ENCODE results near the gene GCLC. TPM values are rescaled to one million over a fixed set of nuclear protein-coding genes. Genes with fewer than 3 reads are reported as not detected.

The GCLC gene
- total and polyA plus RNA-seq, 2 experiments from 2014 or later, result 16.9 to 40.3 TPM

GRCh38 chr6:53529324-53530036 is 15.4 kb downstream of the GCLC start (continued):
- no peak for TF ChIP-seq REST (IDR thresholded peaks at IDR 0.05; ENCODE audit: unreplicated experiment)
- no peak for TF ChIP-seq EZH2 (IDR thresholded peaks at IDR 0.05; ENCODE audit: low read depth, unreplicated experiment)
- TF ChIP-seq ETS1 (IDR thresholded peaks at IDR 0.05), result no peak

- Mint-ChIP-seq H3K4me3 (no peak overlapping the region; the same call in 2 of the 3 replicates), H3K36me3 (ENCODE audit: low read depth) (no peaks in the 10 kb centered on the region), H3K27me3 (ENCODE audit: insufficient read depth, low read depth, poor library complexity) (peaks cover 4% of the 10 kb centered on the region), H3K9me3 (no peaks in the 10 kb centered on the region), H3K4me1 (peaks cover 92% of the 10 kb centered on the region), H3K27ac (0 out of 2 replicates have a peak overlapping the region, but pooled peaks have one; percentile 55)
- Histone ChIP-seq H4K20me1 (replicated peaks; ENCODE audit: insufficient read depth) (peaks cover 5% of the 10 kb centered on the region; the same call in 1 of the 2 replicates), H3K4me3 (no peak overlapping the region), H3K4me1 (ENCODE audit: insufficient read depth) (peaks cover 87% of the 10 kb centered on the region), H3K36me3 (ENCODE audit: insufficient read depth) (no peaks in the 10 kb centered on the region), H2AFZ (no peak overlapping the region), H3K79me2 (replicated peaks; ENCODE audit: insufficient read depth) (peaks cover 100% of the 10 kb centered on the region), H3K27me3 (ENCODE audit: insufficient read depth) (no peaks in the 10 kb centered on the region), H3F3A (replicated peaks; ENCODE audit: low read depth) (no peaks in the 10 kb centered on the region), H3K9me2 (ENCODE audit: insufficient read depth) (no peaks in the 10 kb centered on the region), H3K4me2 (peak overlapping the region; percentile 55; the same call in 1 of the 2 replicates), H3K27ac (ENCODE audit: low read depth) (peak overlapping the region; percentile 18; the same call in 1 of the 2 replicates)
- DNase-seq (ENCODE audit: low spot score), result no peak
- no peak for ATAC-seq
- no peak for TF ChIP-seq ETS1 (IDR thresholded peaks at IDR 0.05)
- no peak for TF ChIP-seq REST (IDR thresholded peaks at IDR 0.05; ENCODE audit: unreplicated experiment)
- TF ChIP-seq CREB1 (CRISPR knock-in tag; IDR thresholded peaks at IDR 0.05; ENCODE audit: low read depth), result no peak
- TF ChIP-seq ZNF331 (CRISPR knock-in tag; IDR thresholded peaks at IDR 0.05; ENCODE audit: low read depth), result no peak
- TF ChIP-seq STAT1 (IDR thresholded peaks at IDR 0.05; ENCODE audit: unreplicated experiment), result no peak
- TF ChIP-seq JUNB (IDR thresholded peaks at IDR 0.05; ENCODE audit: unreplicated experiment), result no peak
- TF ChIP-seq NANOG (IDR thresholded peaks at IDR 0.05; ENCODE audit: borderline replicate concordance), result no peak
These were observed 16.8 kb downstream of the GCLC start for GRCh38 chr6:53528107-53528506.
